ENCODE measurements around the gene TPRX1.
A peak's percentile ranks its signal among the peaks of the same experiment; 100 is the strongest.
"Not testable (repeated sequence)": the region's sequence is repeated elsewhere in the genome, so short reads cannot be mapped to it uniquely, and the experiment has no call there.

TPRX1 gene

GRCh38 chr19:47802521-47803043, 1.8 kb downstream of the TPRX1 start:
- DNase-seq (ENCODE audit: low read depth), result no peak

GRCh38 chr19:47801270-47801669, 3.1 kb downstream of the TPRX1 start:
- no peak for DNase-seq (ENCODE audit: low read depth)

GRCh38 chr19:47798904-47799266, 5.5 kb downstream of the TPRX1 start:
- no peak for DNase-seq (ENCODE audit: low read depth)

GRCh38 chr19:47797996-47798903, 6.1 kb downstream of the TPRX1 start:
- no peak for DNase-seq (ENCODE audit: low read depth)

GRCh38 chr19:47796785-47797184, 7.6 kb downstream of the TPRX1 start:
- DNase-seq (ENCODE audit: low read depth), result no peak

- DNase-seq (ENCODE audit: low read depth), result no peak
Observed at GRCh38 chr19:47794526-47794925, 9.8 kb downstream of the TPRX1 start.

GRCh38 chr19:47792616-47793015, 11.7 kb downstream of the TPRX1 start:
- DNase-seq (ENCODE audit: low read depth), result no peak

GRCh38 chr19:47790398-47790814, 13.9 kb downstream of the TPRX1 start:
- peak; percentile 59 for DNase-seq (ENCODE audit: low read depth)

- not testable (repeated sequence) for DNase-seq (ENCODE audit: low read depth)
Observed at GRCh38 chr19:47789811-47790210, 14.5 kb downstream of the TPRX1 start.

- DNase-seq (ENCODE audit: low read depth), result not testable (repeated sequence)
Observed at GRCh38 chr19:47787307-47787706, 17.0 kb downstream of the TPRX1 start.

GRCh38 chr19:47786566-47786965, 17.8 kb downstream of the TPRX1 start:
- DNase-seq (ENCODE audit: low read depth), result no peak

- no peak for DNase-seq (ENCODE audit: low read depth)
Observed at GRCh38 chr19:47781590-47782262, 22.6 kb downstream of the TPRX1 start.

- DNase-seq (ENCODE audit: low read depth), result no peak
Observed at GRCh38 chr19:47780215-47780551, 24.2 kb downstream of the TPRX1 start.

GRCh38 chr19:47779524-47780214, 24.7 kb downstream of the TPRX1 start:
- no peak for DNase-seq (ENCODE audit: low read depth)

GRCh38 chr19:47778954-47779351, 25.4 kb downstream of the TPRX1 start:
- no peak for DNase-seq (ENCODE audit: low read depth)

GRCh38 chr19:47778049-47778953, 26.1 kb downstream of the TPRX1 start, which contains the start of gene SELENOW:
SELENOW (plus strand) TSS chr19:47778703; CDS start chr19:47778786, 83 bp downstream.
- DNase-seq (ENCODE audit: low read depth), result peak; percentile 50

GRCh38 chr19:47777245-47778048, 26.9 kb downstream of the TPRX1 start:
- DNase-seq (ENCODE audit: low read depth), result not testable (repeated sequence)

- DNase-seq (ENCODE audit: low read depth), result no peak
Observed at GRCh38 chr19:47776568-47776967, 27.8 kb downstream of the TPRX1 start.

GRCh38 chr19:47771291-47771690, 33.1 kb downstream of the TPRX1 start:
- DNase-seq (ENCODE audit: low read depth), result not testable (repeated sequence)

- no peak for DNase-seq (ENCODE audit: low read depth)
Observed at GRCh38 chr19:47769534-47769933, 34.8 kb downstream of the TPRX1 start.

- no peak for DNase-seq (ENCODE audit: low read depth)
Observed at GRCh38 chr19:47768604-47769003, 35.7 kb downstream of the TPRX1 start.
